A673 (cell line): ENCODE measurements around the gene MRPL14. TPM values are rescaled to one million over a fixed set of nuclear protein-coding genes. Genes with fewer than 3 reads are reported as not detected.

Source experiments
- BruUV-seq: library from RNA; stranded (reverse); fragments of 400-500 nt; replicated peaks from 2 replicates; lab custom pipeline; 2021; lab: Mats Ljungman, UMichigan
- CTCF ChIA-PET: fragments of 300-600 bp; sonication (Branson Sonifier 250); formaldehyde crosslinking; loops from one replicate; lab custom pipeline; 2022; ENCODE audit warnings: antibody characterized with exemption; lab: Charles Lee
- POLR2A ChIA-PET: fragments of 300-600 bp; sonication (Branson Sonifier 250); formaldehyde crosslinking; loops from one replicate; lab custom pipeline; 2022; ENCODE audit warnings: antibody characterized with exemption; ENCODE audit not compliant: low non-redundant PET; lab: Charles Lee
- DNase-seq: peaks from one replicate; pipeline ENCODE4 v3.0.0-alpha.2; 2015; ENCODE audit warnings: low spot score
- H3K27ac ChIP-seq: fragments of 200-600 bp; sonication (generic); 2 replicates; pipeline ENCODE4 v1.5.1; 2016; ENCODE audit warnings: mixed run types, low read depth, mild to moderate bottlenecking, mixed read lengths, antibody characterized with exemption, low read length; ENCODE audit not compliant: poor library complexity, severe bottlenecking
- H3K27me3 ChIP-seq: fragments of 200-600 bp; sonication (generic); replicated peaks from 2 replicates; pipeline ENCODE4 v1.6.1; 2017; ENCODE audit warnings: mixed run types, low read depth, mild to moderate bottlenecking, mixed read lengths, antibody characterized with exemption, low read length; ENCODE audit not compliant: insufficient read depth, poor library complexity
- H3K36me3 ChIP-seq: fragments of 200-600 bp; sonication (generic); 2 replicates; pipeline ENCODE4 v1.6.1; 2016; ENCODE audit warnings: mixed run types, mild to moderate bottlenecking, mixed read lengths, antibody characterized with exemption, low read length; ENCODE audit not compliant: insufficient read depth, poor library complexity, severe bottlenecking
- H3K4me1 ChIP-seq: fragments of 200-600 bp; sonication (generic); 2 replicates; pipeline ENCODE4 v1.6.1; 2017; ENCODE audit warnings: mixed run types, mild to moderate bottlenecking, mixed read lengths, antibody characterized with exemption, low read length; ENCODE audit not compliant: insufficient read depth, poor library complexity, severe bottlenecking
- H3K4me3 ChIP-seq: fragments of 200-600 bp; sonication (generic); 2 replicates; pipeline ENCODE4 v1.5.1; 2016; ENCODE audit warnings: low read depth, mixed run types, mild to moderate bottlenecking, mixed read lengths, low read length; ENCODE audit not compliant: poor library complexity, severe bottlenecking
- H3K9me3 ChIP-seq: fragments of 200-600 bp; sonication (generic); 2 replicates; pipeline ENCODE4 v1.6.1; 2016; ENCODE audit warnings: mixed run types, low read depth, mild to moderate bottlenecking, mixed read lengths, antibody characterized with exemption, low read length; ENCODE audit not compliant: poor library complexity, severe bottlenecking
- EZH2 ChIP-seq: fragments of 200-600 bp; sonication (generic); IDR thresholded peaks from 2 replicates; pipeline ENCODE4 v1.6.1; 2017; ENCODE audit warnings: borderline replicate concordance, low read depth, mild to moderate bottlenecking, mixed read lengths, antibody characterized with exemption, low read length; ENCODE audit not compliant: poor library complexity, severe bottlenecking
- intact Hi-C: fragments of 100-400 bp; cut with micrococcal nuclease; formaldehyde crosslinking; loops from one replicate; pipeline ENCODE4 v1.10.0; 2022; ENCODE audit not compliant: unreplicated experiment
- total RNA-seq: library from RNA; stranded (reverse); gene quantifications from 2 replicates; pipeline ENCODE4 v1.2.3, GENCODE V29; 2021
- TF ChIP-seq, protein P1 (sequence below): fragments of 300-800, 200-600 bp; sonication (generic); conservative IDR thresholded peaks from 2 replicates; pipeline ENCODE4 v1.5.1; 2017; ENCODE audit warnings: low read depth, mild to moderate bottlenecking, antibody characterized with exemption, low read length, moderate library complexity, mixed read lengths

Gene MRPL14
- total RNA-seq, 1 experiment from 2014 or later, result 78.8 TPM

DNA sequence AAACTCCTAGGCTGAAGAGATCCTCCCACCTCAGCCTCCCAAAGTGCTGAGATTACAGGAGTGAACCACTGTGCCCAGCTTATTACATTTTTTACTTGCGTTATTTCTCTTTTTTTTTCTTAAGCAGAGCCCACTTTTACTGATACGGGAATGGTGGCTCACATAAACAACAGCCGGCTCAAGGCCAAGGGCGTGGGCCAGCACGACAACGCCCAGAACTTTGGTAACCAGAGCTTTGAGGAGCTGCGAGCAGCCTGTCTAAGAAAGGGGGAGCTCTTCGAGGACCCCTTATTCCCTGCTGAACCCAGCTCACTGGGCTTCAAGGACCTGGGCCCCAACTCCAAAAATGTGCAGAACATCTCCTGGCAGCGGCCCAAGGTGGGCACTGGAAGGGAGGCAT lies 41.9 kb upstream of the MRPL14 start:
- no TSS peak for BruUV-seq
- no peak for TF ChIP-seq EZH2
- TF ChIP-seq, protein P1, sequence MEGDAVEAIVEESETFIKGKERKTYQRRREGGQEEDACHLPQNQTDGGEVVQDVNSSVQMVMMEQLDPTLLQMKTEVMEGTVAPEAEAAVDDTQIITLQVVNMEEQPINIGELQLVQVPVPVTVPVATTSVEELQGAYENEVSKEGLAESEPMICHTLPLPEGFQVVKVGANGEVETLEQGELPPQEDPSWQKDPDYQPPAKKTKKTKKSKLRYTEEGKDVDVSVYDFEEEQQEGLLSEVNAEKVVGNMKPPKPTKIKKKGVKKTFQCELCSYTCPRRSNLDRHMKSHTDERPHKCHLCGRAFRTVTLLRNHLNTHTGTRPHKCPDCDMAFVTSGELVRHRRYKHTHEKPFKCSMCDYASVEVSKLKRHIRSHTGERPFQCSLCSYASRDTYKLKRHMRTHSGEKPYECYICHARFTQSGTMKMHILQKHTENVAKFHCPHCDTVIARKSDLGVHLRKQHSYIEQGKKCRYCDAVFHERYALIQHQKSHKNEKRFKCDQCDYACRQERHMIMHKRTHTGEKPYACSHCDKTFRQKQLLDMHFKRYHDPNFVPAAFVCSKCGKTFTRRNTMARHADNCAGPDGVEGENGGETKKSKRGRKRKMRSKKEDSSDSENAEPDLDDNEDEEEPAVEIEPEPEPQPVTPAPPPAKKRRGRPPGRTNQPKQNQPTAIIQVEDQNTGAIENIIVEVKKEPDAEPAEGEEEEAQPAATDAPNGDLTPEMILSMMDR, result no peak
- Histone ChIP-seq H3K9me3 (no peaks in the 10 kb centered on the region), H3K27ac (no peak overlapping the region), H3K4me1 (no peaks in the 10 kb centered on the region), H3K36me3 (no peaks in the 10 kb centered on the region), H3K4me3 (no peak overlapping the region), H3K27me3 (no peaks in the 10 kb centered on the region)
- CTCF ChIA-PET, result interaction anchor here (0.5 kb wide), 1 partner anchor 152 kb away, joined by 8 read pairs; no protein-coding TSS in a partner anchor
- intact Hi-C loops, result no loop called here
- POLR2A ChIA-PET, result no interaction called here
- DNase-seq, result no peak

DNA sequence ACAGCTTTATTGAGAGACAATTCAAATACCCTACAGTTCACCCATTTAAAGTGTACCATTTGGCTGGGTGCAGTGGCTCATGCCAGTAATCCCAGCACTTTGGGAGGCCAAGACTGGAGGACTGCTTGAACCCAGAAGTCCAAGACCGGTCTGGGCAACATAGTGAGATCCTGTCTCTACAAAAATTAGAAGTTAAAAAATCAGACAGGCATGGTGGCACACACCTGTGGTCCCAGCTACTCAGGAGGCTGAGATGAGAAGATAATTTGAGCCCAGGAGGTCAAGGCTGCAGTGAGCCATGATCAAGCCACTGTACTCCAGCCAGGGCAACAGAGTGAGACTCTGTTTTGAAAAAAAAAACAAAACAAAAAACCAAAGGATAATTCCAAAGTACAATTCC lies 40.3 kb upstream of the MRPL14 start:
- Histone ChIP-seq H3K4me1 (no peaks in the 10 kb centered on the region), H3K27ac (no peak overlapping the region), H3K9me3 (no peaks in the 10 kb centered on the region), H3K36me3 (no peaks in the 10 kb centered on the region), H3K4me3 (no peak overlapping the region), H3K27me3 (no peaks in the 10 kb centered on the region)
- no TSS peak for BruUV-seq
- DNase-seq, result no peak
- TF ChIP-seq EZH2, result no peak
- TF ChIP-seq, protein P1, result no peak
- CTCF ChIA-PET, result interaction anchor here (0.6 kb wide), 1 partner anchor 57 kb away, joined by 6 read pairs; no protein-coding TSS in a partner anchor
- POLR2A ChIA-PET, result no interaction called here
- intact Hi-C loops, result no loop called here

DNA sequence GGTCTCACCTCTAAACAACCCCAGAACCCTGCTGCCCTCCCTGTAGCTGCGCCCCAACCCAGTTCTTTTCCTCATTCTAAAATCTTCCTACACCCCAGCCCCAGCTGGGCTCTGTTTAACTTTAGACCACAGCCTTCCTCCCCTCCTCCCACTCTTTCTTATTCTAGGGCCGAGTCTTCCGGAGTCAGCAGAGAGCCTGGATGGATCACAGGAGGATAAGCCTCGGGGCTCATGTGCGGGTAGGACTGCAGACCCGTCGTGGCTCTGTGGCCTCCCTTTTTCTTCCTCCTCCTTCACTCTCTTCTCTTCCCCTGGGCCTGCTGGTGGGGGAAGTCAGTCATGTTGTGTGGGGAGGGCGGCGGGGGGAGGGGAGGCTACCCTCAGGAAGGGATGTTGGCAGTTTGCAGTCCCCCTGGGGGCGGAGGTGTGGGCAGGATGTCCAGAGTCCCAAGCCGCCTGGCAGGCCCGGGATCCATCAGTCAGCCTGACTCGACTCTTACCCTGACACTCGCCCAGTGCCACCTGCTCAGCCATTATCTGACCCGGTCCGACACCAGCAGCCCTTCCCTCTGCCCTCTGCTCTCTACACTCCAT lies 39.4 kb upstream of the MRPL14 start:
- intact Hi-C loops, result no loop called here
- no peak overlapping the region for H3K27ac ChIP-seq
- no peaks in the 10 kb centered on the region for H3K27me3 ChIP-seq
- DNase-seq, result no peak
- TF ChIP-seq EZH2, result no peak
- TF ChIP-seq, protein P1, result no peak
- no peak overlapping the region for H3K4me3 ChIP-seq
- BruUV-seq, result no TSS peak
- H3K9me3 ChIP-seq, result no peaks in the 10 kb centered on the region
- H3K36me3 ChIP-seq, result no peaks in the 10 kb centered on the region
- ChIA-PET CTCF (no interaction called here), POLR2A (no interaction called here)
- no peaks in the 10 kb centered on the region for H3K4me1 ChIP-seq
